K562 (cell line): ENCODE data around the gene CRKL. TPM values are rescaled to one million over a fixed set of nuclear protein-coding genes. Genes with fewer than 3 reads are reported as not detected.

Source experiments
- RNF219 ChIP-seq: fragments of 250-450 bp; sonication (Bioruptor Pico); IDR thresholded peaks from 2 replicates; pipeline ENCODE4 v1.5.0; 2022; ENCODE audit warnings: mild to moderate bottlenecking
- SMAD4 ChIP-seq: fragments of 250-450 bp; sonication (Bioruptor Pico); conservative IDR thresholded peaks from 2 replicates; pipeline ENCODE4 v1.8.0; 2021; ENCODE audit warnings: inconsistent platforms, mild to moderate bottlenecking, moderate library complexity
- SREBF1 ChIP-seq: fragments of 150-350 bp; IDR thresholded peaks from 2 replicates; pipeline ENCODE4 v1.6.1; 2014; ENCODE audit warnings: antibody characterized with exemption, low read depth, low read length, borderline replicate concordance
- ZNF197 ChIP-seq: fragments of 200-800 bp; sonication (Bioruptor generic); IDR thresholded peaks from 2 replicates; pipeline ENCODE4 v1.6.1; 2016; ENCODE audit warnings: low read depth, missing genetic modification characterization, missing compliant biosample characterization
- ZNF583 ChIP-seq: fragments of 250-450 bp; sonication (Bioruptor Pico); IDR thresholded peaks from 2 replicates; pipeline ENCODE4 v1.4.0; 2020
- polyA plus RNA-seq, 8 experiments: library from polyadenylated mRNA; depleted of rRNA in 4 of 8; stranded (reverse) in 5 of 8; unstranded in 3 of 8; fragments of >200 nt; fragmentation: Nextera tagmentation in 2 of 8; fragmentation: Illumina TruSeq in 1 of 8; extraction: Ambion mirVana in 2 of 8; extraction: Trizol in 1 of 8; gene quantifications; 2 replicates each; pipeline versions ENCODE4 v1.2.1 to v1.2.3, GENCODE V29; 2011 to 2014; ENCODE audit warnings: inconsistent platforms in 1 of 8, missing spikeins in 1 of 8
- total RNA-seq, 7 experiments: library from RNA; depleted of rRNA in 6 of 7; stranded (reverse); fragments of >200 nt in 6 of 7; fragmentation: Illumina TruSeq in 2 of 7; extraction: Trizol in 2 of 7; gene quantifications; 2 replicates each; pipeline versions ENCODE4 v1.2.1 to v1.2.3, GENCODE V29; 2011 to 2021; ENCODE audit warnings: low replicate concordance in 1 of 7
- TF ChIP-seq, protein P1 (sequence below): sonication (generic); formaldehyde crosslinking; IDR thresholded peaks from 2 replicates; pipeline ENCODE4 v1.8.0; 2022; ENCODE audit warnings: mild to moderate bottlenecking, missing genetic modification reagents

Gene CRKL
- total and polyA plus RNA-seq, 9 of the 15 experiments (the other 6 are each of a cell fraction or from before 2014, with no cell fraction given) = 100 to 263 (median 124) TPM

- TF ChIP-seq RNF219 (no peak), ZNF583 (no peak), SREBF1 (no peak), ZNF197 (CRISPR knock-in tag) (no peak), SMAD4 (CRISPR knock-in tag) (peak; percentile 31; the same call in 1 of the 2 replicates)
- TF ChIP-seq, protein P1, sequence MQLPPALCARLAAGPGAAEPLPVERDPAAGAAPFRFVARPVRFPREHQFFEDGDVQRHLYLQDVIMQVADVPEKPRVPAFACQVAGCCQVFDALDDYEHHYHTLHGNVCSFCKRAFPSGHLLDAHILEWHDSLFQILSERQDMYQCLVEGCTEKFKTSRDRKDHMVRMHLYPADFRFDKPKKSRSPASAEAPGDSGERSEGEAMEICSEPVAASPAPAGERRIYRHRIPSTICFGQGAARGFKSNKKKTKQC (CRISPR knock-in tag) = no peak
Observed at GRCh38 chr22:20937794-20938671, 20.8 kb downstream of the CRKL start (continued).
